HG03097 (cell line): Measurements from ENCODE around the gene PAGR1.

Experiments
- ATAC-seq: cut with Tn5 transposase; IDR thresholded peaks from one replicate; pipeline ENCODE4 v1.9.1; 2021; ENCODE audit not compliant: unreplicated experiment, low FRiP score

Gene PAGR1

DNA sequence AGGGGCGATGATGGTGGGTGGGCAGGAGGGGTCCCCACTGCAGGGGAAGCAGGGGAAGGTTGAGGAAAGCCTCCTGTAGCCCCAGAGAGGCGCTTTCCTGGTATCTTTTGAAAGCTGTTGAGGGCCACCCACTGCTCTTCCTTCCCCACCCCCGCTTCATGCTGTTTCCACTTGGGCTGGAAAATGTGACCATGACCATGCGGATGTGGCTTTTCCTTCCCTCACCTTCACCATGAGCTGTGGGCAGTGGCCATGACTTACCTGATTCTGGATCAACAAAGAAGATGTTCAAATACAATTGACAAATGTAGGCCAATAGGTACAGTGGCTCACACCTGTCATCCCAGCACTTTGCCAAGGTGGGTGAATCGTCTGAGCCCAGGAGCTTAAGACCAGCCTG lies 18.1 kb downstream of the PAGR1 start:
- ATAC-seq = no peak

DNA sequence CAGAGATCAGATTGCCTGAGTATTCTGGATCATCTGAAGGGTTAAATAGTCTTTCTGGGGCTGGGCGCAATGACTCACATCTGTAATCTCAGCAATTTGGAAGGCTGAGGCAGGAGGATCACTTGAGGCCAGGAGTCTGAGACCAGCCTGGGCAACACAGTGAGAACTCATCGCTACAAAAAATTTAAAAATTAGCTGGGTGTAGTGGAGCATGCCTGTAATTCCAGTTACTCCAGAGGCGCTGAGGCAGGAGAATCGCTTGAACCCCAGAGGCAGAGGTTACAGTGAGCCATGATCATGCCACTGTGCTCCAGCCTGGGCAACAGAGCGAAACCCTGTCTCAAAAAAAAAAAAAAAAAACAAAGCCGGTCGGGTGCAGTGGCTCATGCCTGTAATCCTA lies 20.0 kb downstream of the PAGR1 start:
- no peak for ATAC-seq

DNA sequence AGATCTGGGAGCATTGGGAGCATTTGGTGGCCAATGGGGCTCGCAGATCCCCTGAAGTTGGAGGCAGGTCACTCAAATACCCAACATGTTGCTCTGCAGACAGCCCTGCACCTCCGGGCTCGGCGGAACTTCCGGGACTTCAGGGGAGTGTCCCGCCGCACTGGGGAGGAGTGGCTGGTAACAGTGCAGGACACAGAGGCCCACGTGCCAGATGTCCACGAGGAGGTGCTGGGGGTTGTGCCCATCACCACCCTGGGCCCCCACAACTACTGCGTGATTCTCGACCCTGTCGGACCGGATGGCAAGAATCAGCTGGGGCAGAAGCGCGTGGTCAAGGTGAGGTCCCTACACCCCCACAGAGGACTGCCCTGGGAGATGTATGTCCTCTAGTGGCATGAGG lies 20.7 kb downstream of the PAGR1 start:
- ATAC-seq = no peak

GRCh38 chr16:29837841-29838240 lies 21.9 kb downstream of the PAGR1 start:
- ATAC-seq = no peak

DNA sequence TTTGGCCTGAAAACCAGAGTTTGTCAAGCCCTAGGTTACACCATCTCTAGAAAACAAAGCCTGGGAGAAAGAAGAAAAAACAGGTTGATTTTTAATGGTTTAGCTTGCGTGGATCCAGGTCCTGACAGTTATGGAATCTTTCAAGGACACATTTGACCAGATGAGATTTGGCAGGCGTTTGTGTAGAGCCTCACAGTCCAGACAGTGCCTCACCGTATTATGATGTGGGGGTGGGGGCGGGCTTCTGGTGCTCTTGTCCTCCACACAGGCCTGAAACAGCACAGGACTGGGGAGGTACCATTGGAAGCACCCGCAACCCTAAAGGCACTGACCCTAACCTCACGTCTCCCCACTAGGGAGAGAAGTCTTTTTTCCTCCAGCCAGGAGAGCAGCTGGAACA lies 23.9 kb downstream of the PAGR1 start:
- ATAC-seq = no peak

- no peak for ATAC-seq
Observed at GRCh38 chr16:29840240-29840639, 24.3 kb downstream of the PAGR1 start.

DNA sequence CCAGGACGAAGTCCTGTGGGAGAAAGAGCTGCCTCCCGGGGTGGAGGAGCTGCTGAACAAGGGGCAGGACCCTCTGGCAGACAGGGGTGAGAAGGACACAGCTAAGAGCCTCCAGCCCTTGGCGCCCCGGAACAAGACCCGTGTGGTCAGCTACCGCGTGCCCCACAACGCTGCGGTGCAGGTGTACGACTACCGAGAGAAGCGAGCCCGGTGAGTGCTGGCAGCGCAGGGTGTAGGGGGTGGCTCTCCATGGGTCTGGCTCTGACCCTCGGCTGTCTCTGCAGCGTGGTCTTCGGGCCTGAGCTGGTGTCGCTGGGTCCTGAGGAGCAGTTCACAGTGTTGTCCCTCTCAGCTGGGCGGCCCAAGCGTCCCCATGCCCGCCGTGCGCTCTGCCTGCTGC lies 25.7 kb downstream of the PAGR1 start:
- no peak for ATAC-seq

DNA sequence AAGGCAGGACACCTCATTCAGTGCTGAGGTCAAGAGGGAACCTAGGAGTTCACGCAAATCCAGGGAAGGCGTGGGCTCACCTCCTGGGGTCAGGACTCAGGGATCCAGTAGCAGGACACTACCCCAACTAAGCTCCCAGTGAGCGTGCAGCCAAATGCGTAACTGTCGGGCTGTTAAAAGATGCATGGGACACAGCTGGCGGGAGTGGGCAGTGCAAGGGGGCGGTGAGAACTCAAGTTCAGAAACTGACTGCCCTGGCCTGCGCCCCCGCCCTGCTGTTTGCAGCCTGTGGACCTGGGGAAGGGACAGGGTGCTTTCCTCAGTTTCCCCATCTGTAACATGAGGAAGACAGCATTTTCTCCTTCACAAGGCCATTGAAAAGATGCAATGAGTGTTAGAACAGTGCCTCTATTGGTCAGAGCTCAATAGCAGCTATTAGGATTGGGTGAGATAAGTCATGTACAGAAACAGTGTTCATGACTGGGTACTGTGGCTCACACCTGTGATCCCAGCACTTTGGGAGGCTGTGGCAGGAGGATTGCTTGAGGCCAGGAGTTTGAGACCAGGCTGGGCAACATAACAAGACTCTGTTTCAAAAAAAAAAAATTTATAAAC lies 26.9 kb downstream of the PAGR1 start:
- no peak for ATAC-seq

DNA sequence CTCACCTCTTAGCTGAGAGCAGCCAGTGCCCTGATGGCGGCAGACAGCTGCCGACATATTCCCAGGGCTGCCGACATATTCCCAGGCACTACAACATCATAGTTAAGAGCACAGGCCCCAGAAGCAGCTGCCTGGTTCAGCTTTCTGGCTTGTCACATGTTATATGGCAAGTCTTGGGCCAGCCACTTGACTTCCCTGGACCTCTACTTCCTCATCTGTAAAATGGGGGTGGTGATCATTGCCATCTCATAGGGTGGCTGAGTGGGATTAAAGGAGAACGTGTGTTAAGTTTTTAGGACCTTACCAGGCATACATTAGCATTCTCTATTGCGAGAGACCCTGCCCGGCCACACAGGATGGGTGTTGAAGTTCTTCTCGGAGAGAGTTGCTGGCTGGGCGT lies 28.0 kb downstream of the PAGR1 start:
- no peak for ATAC-seq

GRCh38 chr16:29844575-29845331 lies 28.8 kb downstream of the PAGR1 start:
- no peak for ATAC-seq

DNA sequence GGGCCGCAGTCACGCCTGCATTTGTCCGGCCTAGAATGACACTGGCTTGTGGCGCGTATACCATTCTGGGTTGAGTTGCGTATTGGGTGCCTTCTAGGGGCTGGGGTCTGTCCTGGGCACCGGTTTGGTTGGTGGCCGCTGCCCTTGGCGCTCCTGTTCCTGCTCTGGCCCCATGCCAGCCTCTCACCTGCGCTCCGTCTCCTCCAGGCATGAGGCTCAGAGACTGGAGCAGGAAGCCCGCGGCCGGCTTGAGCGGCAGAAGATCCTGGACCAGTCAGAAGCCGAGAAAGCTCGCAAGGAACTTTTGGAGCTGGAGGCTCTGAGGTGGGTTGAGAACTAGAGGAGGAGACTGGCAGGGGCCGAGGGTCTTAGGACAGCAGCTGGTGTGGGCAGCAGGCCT lies 29.7 kb downstream of the PAGR1 start:
- no peak for ATAC-seq

DNA sequence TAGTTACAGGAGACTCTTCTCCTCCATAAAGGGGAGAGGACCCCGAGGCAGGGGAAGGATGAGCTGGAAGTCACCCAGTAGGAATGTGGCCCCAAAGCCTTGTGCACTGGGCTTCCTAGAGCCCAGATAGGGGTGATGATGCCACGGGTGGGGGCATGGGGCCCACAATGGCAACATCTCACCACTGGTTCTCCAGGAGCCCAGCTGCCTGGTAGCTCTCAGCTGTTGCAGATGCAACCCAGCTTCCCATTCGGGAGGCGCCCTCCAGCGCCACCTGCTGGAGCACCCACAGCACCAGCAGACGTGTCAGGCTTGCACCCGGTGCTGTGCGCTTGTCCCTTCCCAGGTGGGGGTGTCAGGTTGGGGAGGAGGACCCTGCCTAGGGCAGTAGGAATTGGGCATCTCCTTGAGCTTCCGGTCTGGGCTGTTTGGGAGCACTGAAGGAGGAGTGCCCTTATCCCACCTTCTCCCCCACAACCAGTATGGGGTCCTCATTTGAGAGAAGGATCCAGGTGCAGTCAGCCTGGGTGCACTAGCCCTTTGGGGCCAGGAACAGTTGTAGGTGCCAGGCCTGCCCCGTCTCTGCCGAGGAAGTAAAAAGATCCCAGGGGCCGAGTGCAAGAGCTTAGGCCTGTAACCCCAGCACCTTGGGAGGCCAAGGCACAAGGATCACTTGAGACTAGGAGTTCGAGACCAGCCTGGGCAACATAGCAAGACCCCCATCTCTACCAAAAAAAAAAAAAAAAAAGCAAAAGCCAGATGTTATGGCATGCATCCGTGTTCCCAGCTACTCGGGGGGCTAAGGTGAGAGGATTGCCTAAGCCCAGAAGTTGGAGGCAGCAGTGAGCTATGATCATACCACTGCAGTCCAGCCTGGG lies 32.7 kb downstream of the PAGR1 start:
- ATAC-seq = no peak

- ATAC-seq = no peak
Observed at GRCh38 chr16:29849505-29849904, 33.6 kb downstream of the PAGR1 start.

- ATAC-seq = no peak
Observed at GRCh38 chr16:29850998-29851397, 35.0 kb downstream of the PAGR1 start.

DNA sequence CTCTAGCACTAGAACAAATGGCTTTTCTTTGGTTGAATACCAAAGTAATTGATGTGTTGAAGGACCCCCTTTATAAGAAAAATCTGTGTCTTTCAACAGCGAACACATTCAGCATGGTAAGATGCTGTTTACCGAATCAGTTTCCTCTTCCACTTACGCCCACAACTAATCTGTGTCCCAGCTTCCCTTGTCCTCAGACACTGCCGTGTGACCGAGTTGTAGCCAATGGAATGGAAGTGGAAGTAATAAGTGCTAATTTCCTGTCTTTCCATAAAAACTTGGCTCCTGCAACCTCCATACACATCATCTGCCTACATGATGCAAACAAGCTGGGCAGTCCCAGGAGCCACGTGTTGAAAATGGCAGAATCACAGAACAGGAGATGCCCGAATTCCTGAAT lies 36.7 kb downstream of the PAGR1 start:
- no peak for ATAC-seq

GRCh38 chr16:29854520-29855100 lies 38.7 kb downstream of the PAGR1 start:
- ATAC-seq = no peak

- ATAC-seq = no peak
Observed at GRCh38 chr16:29857133-29857760, 41.3 kb downstream of the PAGR1 start.

GRCh38 chr16:29858149-29858849 lies 42.3 kb downstream of the PAGR1 start:
- ATAC-seq = no peak

GRCh38 chr16:29858974-29859373 lies 43.0 kb downstream of the PAGR1 start:
- ATAC-seq = no peak

DNA sequence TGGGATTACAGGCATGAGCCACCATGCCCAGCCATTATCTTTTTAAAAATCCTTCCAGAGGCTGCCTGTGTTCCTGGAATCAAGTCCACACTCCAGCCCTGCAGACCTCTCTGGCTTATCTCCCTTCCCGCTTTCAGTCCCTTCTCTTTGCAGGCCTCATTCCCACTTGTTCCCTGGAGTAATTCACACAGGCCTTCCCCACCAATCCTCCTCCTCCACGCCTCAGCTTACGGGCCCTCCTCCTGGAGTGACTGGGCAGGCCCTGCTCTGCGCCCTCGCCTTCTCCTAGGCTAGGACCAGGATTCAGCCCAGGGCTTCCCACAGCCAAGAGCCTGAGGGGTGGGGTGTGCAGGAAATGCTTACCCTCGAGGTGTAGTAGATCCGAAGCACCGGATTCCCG lies 44.3 kb downstream of the PAGR1 start:
- ATAC-seq = no peak
